ENCODE data around the gene PARD3B.

Gene PARD3B

GRCh38 chr2:204662956-204663355, 117.7 kb downstream of the PARD3B start:
- no peak for DNase-seq

GRCh38 chr2:204663816-204664425, 118.6 kb downstream of the PARD3B start:
- DNase-seq = no peak

DNA sequence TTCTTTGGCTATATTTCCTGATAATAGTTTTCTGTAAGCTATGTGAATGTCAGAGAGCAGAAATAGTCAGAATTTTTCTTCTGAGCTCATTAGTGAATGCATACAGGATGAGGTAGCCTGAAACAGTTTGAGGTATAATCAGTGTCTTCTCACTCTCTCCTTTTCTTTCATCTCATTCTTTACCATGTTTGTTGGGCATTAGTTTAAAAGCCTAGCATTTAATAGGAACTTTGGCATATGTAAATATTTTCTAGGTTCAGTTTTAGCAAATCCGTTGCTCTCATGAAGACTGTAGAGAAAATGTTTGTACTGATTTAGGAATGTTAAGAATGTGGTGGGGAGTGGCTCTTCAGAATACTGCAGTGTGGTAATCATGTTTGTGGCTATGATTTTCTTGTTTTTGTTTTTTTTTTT, 119.4 kb downstream of the PARD3B start:
- DNase-seq = no peak

- no peak for DNase-seq
Measured at GRCh38 chr2:204665207-204665606, 119.9 kb downstream of the PARD3B start.

DNA sequence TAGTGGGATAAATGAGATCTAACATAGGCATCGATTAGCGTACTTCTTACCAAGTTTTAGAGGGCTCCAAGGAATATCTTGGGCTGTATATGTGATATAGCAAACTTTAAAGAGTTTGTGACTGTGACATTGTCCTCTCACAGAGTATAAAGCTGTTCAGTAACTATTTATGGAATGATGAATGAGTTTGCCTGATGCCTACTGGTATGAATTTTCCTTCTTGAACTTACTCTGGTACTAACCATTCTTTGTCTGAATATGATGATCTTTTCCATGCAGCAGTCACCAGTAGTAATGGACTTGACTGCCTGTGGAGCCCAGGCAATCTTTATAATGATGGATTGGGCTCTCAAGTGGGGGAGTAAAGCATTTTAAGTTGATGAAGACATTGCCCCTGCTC, 120.5 kb downstream of the PARD3B start:
- no peak for DNase-seq

DNA sequence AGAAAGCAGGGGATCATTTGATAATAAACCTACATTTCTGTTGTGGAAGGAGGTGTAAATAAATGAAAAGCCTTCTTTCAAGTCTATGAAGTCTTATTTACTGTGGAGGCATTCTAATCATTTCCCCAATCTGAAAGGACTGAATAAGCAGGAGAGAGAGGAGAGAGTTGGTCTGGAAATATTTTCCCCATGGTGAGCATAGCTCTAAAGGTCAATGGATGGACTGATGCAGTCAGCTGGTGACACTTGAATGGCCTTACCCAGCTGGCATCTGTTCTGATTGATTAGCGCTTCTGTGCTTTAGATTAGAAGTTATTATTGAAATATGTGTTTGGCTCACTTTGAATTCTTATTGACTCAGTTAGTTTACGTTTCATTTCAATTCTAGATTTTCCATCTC, 122.7 kb downstream of the PARD3B start:
- no peak for DNase-seq

GRCh38 chr2:204669382-204669781, 124.1 kb downstream of the PARD3B start:
- DNase-seq = no peak

- no peak for DNase-seq
Measured at GRCh38 chr2:204670124-204670523, 124.8 kb downstream of the PARD3B start.

DNA sequence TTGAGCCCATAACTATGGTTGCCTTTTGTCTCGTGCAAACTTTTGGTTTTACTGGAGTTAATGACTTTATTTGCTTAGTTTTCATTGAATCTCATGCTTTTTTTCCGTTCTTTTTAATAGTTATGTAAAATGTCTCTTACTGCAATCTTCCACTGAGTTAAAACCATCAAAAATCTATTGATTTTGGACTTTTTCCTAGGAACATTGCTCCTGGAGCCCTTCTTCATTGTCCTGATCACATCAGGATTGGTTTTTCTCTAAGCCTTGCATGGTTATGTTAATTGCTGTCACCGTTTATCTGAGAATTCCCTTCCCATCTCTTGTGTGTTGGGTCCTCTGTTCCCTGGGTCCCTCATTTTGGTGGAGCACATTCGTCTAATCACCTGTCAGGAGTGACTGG, 125.5 kb downstream of the PARD3B start:
- DNase-seq = no peak

GRCh38 chr2:204672772-204673171, 127.5 kb downstream of the PARD3B start:
- no peak for DNase-seq

GRCh38 chr2:204673877-204674276, 128.6 kb downstream of the PARD3B start:
- no peak for DNase-seq

GRCh38 chr2:204678031-204678430, 132.8 kb downstream of the PARD3B start:
- no peak for DNase-seq

DNA sequence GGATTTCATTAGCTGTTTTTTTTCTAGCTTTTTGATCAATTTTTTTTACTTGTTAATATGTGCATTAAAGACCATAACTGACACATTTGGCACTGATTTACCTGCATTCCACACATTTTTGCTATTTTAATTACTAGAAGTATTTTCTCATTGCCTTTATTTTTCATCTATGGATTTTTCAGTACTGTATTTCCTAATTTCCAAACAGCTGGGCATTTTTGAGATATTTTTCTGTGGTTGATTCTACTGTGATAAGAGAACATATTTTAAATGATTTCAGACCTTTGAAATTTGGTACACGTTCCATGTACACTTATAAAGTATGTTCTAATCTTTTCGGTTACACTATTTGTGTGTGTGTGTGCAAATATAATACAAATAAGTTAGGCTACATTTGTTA, 135.3 kb downstream of the PARD3B start:
- no peak for DNase-seq

DNA sequence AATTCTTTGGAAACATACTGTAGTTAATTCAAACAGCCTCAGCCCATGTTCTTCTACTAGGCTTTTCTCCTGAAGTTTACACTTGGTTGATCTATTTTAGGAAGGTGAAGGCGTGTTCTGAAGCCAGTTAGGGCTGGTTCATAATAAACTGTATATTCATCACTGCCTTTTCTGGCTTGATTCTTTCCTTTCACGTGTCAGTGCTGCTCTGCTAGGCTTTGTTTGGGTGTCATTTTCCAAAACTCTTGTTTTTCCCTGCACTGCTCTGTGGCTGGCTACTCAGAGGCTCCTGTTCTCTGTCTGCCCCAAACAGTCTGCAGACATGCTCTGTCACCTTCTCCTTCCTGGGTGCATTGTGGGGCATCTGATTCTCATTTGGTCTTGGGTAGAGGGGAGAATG, 136.1 kb downstream of the PARD3B start:
- no peak for DNase-seq

DNA sequence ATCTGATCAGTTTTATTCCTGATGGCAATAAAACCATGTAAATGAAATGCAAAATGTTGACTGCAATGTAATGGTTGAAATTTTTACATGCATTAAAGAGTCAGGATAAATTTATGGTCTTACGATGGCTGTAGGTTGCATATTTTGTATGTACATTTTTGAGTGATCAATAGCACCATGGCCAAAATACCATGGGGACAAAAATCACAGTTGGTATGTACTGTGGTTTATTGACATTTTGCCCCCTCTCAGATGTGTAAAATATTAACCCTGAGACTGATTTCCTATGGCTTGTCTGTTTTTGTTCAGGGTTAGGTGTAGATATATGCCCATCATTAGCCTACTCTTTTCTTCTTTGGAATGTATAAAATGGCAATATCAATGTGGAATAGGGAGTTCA, 138.1 kb downstream of the PARD3B start:
- DNase-seq = no peak

DNA sequence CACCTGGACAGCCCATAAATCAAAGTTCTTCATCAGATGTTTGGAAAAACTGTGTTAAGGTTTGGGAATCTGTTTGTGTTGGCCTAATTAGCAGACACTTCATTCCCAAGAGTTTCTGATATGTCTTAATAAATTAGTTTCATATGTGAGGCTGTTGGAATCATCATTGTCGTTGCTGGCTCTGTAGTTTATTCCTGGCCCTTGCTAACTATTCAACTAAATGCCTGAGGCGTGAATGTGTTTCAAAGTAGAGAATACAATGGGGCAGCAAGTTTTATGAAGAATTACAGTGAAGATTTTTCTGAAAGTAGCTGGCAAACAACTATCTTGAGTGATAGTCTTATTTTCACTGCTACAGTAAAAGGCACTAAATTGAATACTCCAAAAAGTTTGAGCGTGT, 141.1 kb downstream of the PARD3B start:
- DNase-seq = no peak

- DNase-seq = no peak
Measured at GRCh38 chr2:204687776-204688175, 142.5 kb downstream of the PARD3B start.

GRCh38 chr2:204691911-204692510, 146.7 kb downstream of the PARD3B start:
- peak; percentile 49 for DNase-seq

GRCh38 chr2:204692790-204693189, 147.5 kb downstream of the PARD3B start:
- no peak for DNase-seq

GRCh38 chr2:204693262-204693661, 148.0 kb downstream of the PARD3B start:
- DNase-seq = no peak

GRCh38 chr2:204695506-204695905, 150.2 kb downstream of the PARD3B start:
- no peak for DNase-seq

- DNase-seq = no peak
Measured at GRCh38 chr2:204696124-204696523, 150.8 kb downstream of the PARD3B start.

GRCh38 chr2:204705243-204705932, 160.1 kb downstream of the PARD3B start:
- no peak for DNase-seq

DNA sequence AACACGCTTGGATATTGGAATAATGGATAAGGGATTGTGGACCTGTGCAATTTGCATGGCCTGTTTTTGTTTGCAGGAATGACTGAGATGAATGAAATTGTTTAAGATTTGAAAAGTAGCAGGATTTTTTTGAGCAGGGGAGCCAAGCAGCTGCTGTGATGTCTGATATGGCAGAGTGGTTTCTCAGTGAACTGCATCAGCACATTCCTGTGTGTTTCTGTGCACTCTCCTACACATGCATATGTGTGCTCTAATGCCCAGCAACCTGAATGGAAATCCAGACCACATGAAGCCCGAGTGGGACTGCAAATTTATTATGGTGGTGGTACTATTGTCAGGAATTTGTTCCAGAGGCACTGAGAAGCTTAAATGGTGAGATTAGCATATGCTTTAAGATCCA, 161.7 kb downstream of the PARD3B start:
- DNase-seq = no peak

DNA sequence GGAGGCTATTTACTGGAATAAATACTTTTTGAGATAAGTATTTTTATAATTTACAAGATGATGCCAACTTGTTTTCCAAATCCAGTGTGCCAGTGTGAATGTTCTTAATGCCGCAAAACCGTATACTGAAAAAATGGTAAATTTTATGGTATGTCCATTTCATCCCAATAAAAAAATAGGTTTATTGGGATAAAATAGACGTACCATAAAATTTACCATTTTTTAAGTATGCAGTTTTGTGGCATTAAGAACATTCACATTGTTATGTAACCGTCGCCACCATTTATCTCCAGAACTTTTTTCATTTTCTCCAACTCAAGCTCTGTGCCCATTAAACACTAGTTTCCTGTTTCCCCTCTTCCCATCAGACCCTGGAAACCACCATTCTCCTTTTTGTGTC, 167.9 kb downstream of the PARD3B start:
- no peak for DNase-seq
